Loucy (cell line): ENCODE measurements around the gene ADCY9.

Source experiments
- H2AFZ ChIP-seq: fragments of 200-600 bp; sonication (generic); 2 replicates; pipeline ENCODE4 v1.6.0; 2016; ENCODE audit warnings: antibody characterized with exemption, mild to moderate bottlenecking, low read length, moderate library complexity
- H3F3A ChIP-seq: fragments of 200-600 bp; 2 replicates; pipeline ENCODE4 v1.6.0; 2016; ENCODE audit warnings: antibody characterized with exemption, low read depth, mild to moderate bottlenecking
- H3K27me3 ChIP-seq: fragments of 200-600 bp; sonication (generic); 2 replicates; pipeline ENCODE4 v1.6.1; 2014; ENCODE audit warnings: low read length, mild to moderate bottlenecking; ENCODE audit not compliant: insufficient read depth, poor library complexity, severe bottlenecking
- H3K36me3 ChIP-seq: fragments of 200-600 bp; sonication (generic); 2 replicates; pipeline ENCODE4 v1.6.1; 2016; ENCODE audit warnings: low read length; ENCODE audit not compliant: insufficient read depth
- H3K4me1 ChIP-seq: fragments of 200-600 bp; sonication (generic); 2 replicates; pipeline ENCODE4 v1.5.1; 2014; ENCODE audit warnings: low read length, mild to moderate bottlenecking; ENCODE audit not compliant: insufficient read depth, poor library complexity, severe bottlenecking
- H3K4me2 ChIP-seq: fragments of 200-600 bp; sonication (generic); 2 replicates; pipeline ENCODE4 v1.6.0; 2014; ENCODE audit warnings: antibody characterized with exemption, low read length, low read depth, mild to moderate bottlenecking; ENCODE audit not compliant: poor library complexity, severe bottlenecking
- H3K4me3 ChIP-seq: fragments of 200-600 bp; sonication (generic); 2 replicates; pipeline ENCODE4 v1.5.1; 2014; ENCODE audit warnings: low read length, mild to moderate bottlenecking, mixed read lengths; ENCODE audit not compliant: poor library complexity, severe bottlenecking
- H3K79me2 ChIP-seq: fragments of 200-600 bp; sonication (generic); 2 replicates; pipeline ENCODE4 v1.6.1; 2014; ENCODE audit warnings: low read length; ENCODE audit not compliant: insufficient read depth
- H3K9ac ChIP-seq: fragments of 200-600 bp; sonication (generic); 2 replicates; pipeline ENCODE4 v1.6.0; 2014; ENCODE audit warnings: mild to moderate bottlenecking, low read depth, low read length, moderate library complexity; ENCODE audit not compliant: poor library complexity, severe bottlenecking
- H3K9me2 ChIP-seq: fragments of 200-600 bp; sonication (generic); replicated peaks from 2 replicates; pipeline ENCODE4 v1.6.1; 2016; ENCODE audit warnings: low read depth, low read length, mixed read lengths
- H3K9me3 ChIP-seq: fragments of 200-600 bp; sonication (generic); 2 replicates; pipeline ENCODE4 v1.6.1; 2014; ENCODE audit warnings: mild to moderate bottlenecking, antibody characterized with exemption, low read length, low read depth; ENCODE audit not compliant: insufficient read depth
- H4K20me1 ChIP-seq: fragments of 200-600 bp; sonication (generic); 2 replicates; pipeline ENCODE4 v1.6.0; 2014; ENCODE audit warnings: antibody characterized with exemption, low read length, mild to moderate bottlenecking; ENCODE audit not compliant: insufficient read depth, poor library complexity, severe bottlenecking
- EZH2phosphoT487 ChIP-seq: fragments of 200-600 bp; IDR thresholded peaks from 2 replicates; pipeline ENCODE4 v1.6.1; 2018; ENCODE audit warnings: antibody characterized with exemption, mild to moderate bottlenecking, moderate library complexity, borderline replicate concordance
- TF ChIP-seq, protein P1 (sequence below): fragments of 200-600 bp; sonication (generic); conservative IDR thresholded peaks from 2 replicates; pipeline ENCODE4 v1.5.1; 2014; ENCODE audit warnings: mild to moderate bottlenecking, antibody characterized with exemption, low read length

ADCY9 gene

DNA sequence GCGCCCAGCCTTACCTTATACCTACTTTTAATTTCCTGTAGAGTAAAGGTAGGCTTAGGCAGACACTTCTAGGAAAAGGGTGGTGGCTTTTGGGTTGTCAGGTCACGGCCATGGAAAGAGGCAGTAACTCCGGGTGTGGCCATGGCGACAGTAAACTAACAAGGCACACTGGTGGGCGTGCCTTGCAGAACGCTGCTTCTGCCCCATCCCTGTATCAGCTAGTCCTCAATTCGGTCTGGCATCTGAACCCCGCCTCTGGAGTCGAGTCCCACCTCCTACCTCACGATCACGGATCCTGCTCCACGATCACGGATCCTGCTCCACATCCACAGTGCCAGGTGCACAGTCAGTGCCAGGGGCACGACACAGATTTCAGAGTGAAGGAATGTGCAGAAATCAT, 5.6 kb downstream of the ADCY9 start:
- Histone ChIP-seq H3F3A (no peaks in the 10 kb centered on the region), H3K4me3 (no peak overlapping the region), H3K9me2 (no peaks in the 10 kb centered on the region), H3K27me3 (no peaks in the 10 kb centered on the region), H2AFZ (no peak overlapping the region), H3K9ac (no peak overlapping the region), H3K4me1 (no peaks in the 10 kb centered on the region), H3K36me3 (no peaks in the 10 kb centered on the region), H3K9me3 (no peaks in the 10 kb centered on the region), H4K20me1 (no peaks in the 10 kb centered on the region), H3K79me2 (no peaks in the 10 kb centered on the region), H3K4me2 (no peak overlapping the region)
- TF ChIP-seq, protein P1, sequence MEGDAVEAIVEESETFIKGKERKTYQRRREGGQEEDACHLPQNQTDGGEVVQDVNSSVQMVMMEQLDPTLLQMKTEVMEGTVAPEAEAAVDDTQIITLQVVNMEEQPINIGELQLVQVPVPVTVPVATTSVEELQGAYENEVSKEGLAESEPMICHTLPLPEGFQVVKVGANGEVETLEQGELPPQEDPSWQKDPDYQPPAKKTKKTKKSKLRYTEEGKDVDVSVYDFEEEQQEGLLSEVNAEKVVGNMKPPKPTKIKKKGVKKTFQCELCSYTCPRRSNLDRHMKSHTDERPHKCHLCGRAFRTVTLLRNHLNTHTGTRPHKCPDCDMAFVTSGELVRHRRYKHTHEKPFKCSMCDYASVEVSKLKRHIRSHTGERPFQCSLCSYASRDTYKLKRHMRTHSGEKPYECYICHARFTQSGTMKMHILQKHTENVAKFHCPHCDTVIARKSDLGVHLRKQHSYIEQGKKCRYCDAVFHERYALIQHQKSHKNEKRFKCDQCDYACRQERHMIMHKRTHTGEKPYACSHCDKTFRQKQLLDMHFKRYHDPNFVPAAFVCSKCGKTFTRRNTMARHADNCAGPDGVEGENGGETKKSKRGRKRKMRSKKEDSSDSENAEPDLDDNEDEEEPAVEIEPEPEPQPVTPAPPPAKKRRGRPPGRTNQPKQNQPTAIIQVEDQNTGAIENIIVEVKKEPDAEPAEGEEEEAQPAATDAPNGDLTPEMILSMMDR, result no peak
- no peak for TF ChIP-seq EZH2phosphoT487

DNA sequence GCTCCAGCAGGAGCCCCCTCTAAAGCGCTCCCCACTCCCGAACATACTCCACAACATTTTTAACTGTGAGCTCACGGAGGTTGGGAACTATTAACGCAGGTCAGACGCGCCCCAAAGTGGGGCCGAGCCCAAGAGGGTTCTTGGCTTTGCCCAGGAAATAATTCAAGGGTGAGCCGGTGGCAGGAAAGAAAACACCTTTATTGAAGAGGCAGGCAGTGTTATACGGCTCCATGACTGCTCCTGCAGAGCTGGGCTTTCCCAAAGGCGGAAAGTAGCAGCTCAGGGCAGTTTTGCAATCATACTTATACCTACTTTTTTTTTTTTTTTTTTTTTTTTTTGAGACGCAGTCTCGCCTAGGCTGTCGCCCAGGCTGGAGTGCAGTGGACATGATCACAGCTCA, 6.2 kb downstream of the ADCY9 start:
- Histone ChIP-seq H3K79me2 (no peaks in the 10 kb centered on the region), H3K4me2 (no peak overlapping the region), H3K4me1 (no peaks in the 10 kb centered on the region), H3K27me3 (no peaks in the 10 kb centered on the region), H3K9me2 (no peaks in the 10 kb centered on the region), H3F3A (no peaks in the 10 kb centered on the region), H3K9me3 (no peaks in the 10 kb centered on the region), H3K4me3 (no peak overlapping the region), H3K9ac (no peak overlapping the region), H4K20me1 (no peaks in the 10 kb centered on the region), H2AFZ (no peak overlapping the region), H3K36me3 (no peaks in the 10 kb centered on the region)
- TF ChIP-seq, protein P1, result no peak
- TF ChIP-seq EZH2phosphoT487, result no peak

DNA sequence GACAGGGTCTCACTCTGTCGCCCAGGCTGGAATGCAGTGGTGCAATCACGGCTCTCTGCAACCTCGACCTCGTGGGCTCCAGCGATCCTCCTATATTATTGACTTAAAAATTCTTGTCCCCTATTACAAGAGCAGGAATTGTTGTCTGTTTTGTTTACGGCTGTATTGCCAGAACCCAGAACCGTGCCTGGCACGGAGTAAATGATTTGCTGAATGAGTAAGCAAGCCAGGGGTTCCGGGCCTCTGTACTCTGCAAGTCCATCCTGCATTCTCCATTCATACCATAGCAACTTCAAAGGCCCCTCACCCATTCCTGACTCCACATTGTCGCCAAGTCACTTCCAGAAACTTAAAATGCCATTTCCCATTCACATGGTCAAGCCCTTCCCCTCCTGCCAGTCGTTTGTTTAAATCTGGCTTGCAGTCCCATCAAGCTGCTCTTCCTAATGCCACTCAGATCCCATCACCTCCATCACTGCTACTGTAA, 6.9 kb downstream of the ADCY9 start:
- no peaks in the 10 kb centered on the region for H3K79me2 ChIP-seq
- H3K9me3 ChIP-seq, result no peaks in the 10 kb centered on the region
- no peak overlapping the region for H3K9ac ChIP-seq
- TF ChIP-seq, protein P1, result no peak
- TF ChIP-seq EZH2phosphoT487, result no peak
- H3F3A ChIP-seq, result no peaks in the 10 kb centered on the region
- no peaks in the 10 kb centered on the region for H3K4me1 ChIP-seq
- no peaks in the 10 kb centered on the region for H4K20me1 ChIP-seq
- no peaks in the 10 kb centered on the region for H3K9me2 ChIP-seq
- H3K27me3 ChIP-seq, result no peaks in the 10 kb centered on the region
- no peak overlapping the region for H2AFZ ChIP-seq
- H3K36me3 ChIP-seq, result no peaks in the 10 kb centered on the region
- H3K4me2 ChIP-seq, result no peak overlapping the region
- no peak overlapping the region for H3K4me3 ChIP-seq
